GM13976 (cell line): Measurements from ENCODE around the gene HHATL.

Source experiments
- DNase-seq: peaks from one replicate; pipeline ENCODE4 v3.0.0; 2012; ENCODE audit warnings: low spot score
- in situ Hi-C: fragments of 300-500 bp; cut with MboI; formaldehyde crosslinking; loops from one replicate; pipeline ENCODE4 v1.12.0; 2022; ENCODE audit warnings: low sequenced_read_pairs, mixed read lengths, inconsistent platforms; ENCODE audit not compliant: unreplicated experiment
- TF ChIP-seq, protein P1 (sequence below): IDR thresholded peaks from 2 replicates; pipeline ENCODE4 v1.5.1; 2012; ENCODE audit warnings: borderline replicate concordance, mild to moderate bottlenecking; ENCODE audit not compliant: insufficient read depth; ENCODE audit errors: extremely low read depth, missing control alignments, control extremely low read depth

The HHATL gene

DNA sequence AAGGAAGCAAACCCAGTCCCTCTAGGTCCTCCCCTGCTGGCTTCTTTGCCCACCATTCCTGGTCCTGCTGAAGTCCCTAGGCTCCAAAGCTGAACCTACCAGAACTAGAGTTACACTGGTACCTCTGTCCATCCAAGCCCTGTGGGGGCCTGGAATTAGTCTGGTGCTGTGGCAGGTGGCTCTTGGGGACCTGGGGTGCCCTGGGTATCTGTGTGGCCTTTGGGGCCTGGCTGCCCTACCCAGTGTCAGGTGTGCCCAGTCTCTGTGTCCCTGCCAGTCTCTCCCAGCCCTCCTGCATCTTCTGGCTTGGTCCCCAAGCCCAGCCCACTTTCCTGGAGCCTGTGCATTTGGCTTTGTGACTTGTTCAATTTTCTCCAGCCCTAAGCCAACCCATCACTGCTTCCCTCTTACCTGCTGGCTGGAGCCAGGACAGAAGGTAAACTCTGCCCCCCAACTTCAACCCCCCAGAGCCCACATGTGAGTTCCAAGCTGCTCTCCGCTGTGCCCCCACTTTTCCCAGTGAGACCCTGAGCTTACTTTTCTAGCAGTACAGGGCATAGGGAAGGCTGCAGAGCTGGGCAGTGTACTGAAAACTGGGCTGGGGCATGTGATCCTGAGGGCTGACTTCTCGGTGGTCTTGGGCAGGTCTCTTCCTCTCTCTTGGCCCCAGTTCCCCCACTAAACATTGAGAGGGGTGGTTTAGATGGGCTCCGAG lies 28.3 kb upstream of the HHATL start:
- no peak for DNase-seq
- TF ChIP-seq, protein P1, sequence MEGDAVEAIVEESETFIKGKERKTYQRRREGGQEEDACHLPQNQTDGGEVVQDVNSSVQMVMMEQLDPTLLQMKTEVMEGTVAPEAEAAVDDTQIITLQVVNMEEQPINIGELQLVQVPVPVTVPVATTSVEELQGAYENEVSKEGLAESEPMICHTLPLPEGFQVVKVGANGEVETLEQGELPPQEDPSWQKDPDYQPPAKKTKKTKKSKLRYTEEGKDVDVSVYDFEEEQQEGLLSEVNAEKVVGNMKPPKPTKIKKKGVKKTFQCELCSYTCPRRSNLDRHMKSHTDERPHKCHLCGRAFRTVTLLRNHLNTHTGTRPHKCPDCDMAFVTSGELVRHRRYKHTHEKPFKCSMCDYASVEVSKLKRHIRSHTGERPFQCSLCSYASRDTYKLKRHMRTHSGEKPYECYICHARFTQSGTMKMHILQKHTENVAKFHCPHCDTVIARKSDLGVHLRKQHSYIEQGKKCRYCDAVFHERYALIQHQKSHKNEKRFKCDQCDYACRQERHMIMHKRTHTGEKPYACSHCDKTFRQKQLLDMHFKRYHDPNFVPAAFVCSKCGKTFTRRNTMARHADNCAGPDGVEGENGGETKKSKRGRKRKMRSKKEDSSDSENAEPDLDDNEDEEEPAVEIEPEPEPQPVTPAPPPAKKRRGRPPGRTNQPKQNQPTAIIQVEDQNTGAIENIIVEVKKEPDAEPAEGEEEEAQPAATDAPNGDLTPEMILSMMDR = no peak
- in situ Hi-C loops = no loop called here

DNA sequence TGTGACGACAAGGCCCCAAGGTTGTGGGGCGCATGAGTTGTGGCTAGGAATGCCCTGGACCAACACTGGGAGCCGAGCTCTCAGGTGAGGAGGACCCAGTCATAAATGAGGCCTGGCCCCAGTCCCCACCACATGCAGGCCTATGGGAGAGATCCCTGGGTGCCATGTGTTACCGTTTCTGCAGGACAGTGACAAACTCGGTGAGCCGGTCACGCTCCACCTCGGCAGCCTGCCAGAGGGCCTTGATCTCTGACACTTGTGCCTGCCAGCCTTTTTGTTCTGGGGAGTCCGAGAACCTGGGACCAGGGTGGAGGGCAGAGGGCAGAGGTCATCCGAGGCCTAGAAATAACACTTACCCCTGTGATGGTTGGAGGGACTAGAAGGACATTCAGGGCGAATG lies 27.7 kb upstream of the HHATL start:
- no peak for DNase-seq
- TF ChIP-seq, protein P1 = no peak
- in situ Hi-C loops = no loop called here

DNA sequence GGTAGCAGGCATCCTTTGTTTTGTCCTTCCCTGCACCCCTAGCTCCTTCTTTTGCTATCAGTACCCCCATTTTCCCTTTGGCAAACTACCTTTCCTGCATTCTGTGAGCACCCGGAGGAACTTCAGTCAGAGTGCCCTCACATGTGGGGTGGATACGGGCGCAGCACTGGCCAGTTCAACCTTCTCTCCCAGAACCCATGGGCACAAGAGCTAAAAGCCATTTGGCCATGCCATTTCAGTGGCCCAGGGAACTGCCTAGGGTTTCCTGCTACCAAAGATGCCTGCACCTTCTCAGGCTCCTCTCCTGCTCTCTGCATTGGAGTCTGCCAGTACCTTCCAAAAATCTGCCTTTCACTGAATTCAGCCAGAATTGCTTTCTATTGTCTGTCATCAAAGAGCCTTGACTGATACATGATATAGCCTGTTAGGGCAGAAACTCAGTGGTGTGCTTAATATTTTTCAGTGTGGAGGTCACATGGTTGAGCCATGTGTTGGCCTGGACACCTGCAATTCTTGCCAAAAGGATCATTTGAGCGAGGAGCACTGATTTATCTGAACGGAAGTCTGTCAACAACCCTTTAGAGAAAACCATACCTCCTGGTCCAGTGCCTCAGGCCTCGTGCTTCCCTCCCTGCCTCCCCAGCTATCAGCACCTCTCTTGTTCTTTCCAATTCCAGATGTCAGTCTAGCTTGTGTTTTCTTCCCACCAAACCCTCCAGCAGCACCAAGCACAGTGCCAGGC lies 27.0 kb upstream of the HHATL start:
- in situ Hi-C loops = no loop called here
- DNase-seq = no peak
- TF ChIP-seq, protein P1 = no peak

DNA sequence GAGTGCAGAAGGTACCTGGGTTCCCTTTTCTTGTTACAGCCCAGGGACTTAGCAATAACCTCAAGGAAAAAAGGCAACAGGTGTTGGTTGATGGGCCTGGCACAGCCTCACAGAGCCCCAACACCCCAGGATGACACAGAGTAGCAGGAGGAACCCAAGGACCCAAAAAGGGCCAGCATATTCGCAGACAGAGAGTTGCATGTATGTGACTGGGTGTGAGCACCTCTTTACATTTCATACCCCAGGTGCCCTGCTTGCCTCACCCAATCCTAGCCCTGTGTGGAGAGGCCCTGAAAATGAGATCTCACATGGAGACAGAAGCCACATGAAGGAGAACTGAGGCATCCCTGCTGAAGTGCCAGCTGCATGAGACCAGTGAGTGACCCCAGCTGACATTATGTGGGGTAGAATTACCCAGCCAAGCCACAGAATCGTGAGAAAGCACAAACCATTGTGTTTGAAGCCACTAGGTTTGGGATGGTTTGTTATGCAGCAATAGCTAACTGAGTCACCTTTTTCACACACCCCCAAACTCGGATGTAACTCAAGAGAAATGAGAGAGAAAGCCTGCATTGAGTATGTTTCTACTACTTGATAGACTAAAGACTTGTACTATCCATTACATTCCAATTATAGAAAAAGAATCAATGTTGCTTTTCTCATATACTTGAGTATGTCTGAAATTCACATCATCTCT lies 26.2 kb upstream of the HHATL start:
- in situ Hi-C loops = no loop called here
- TF ChIP-seq, protein P1 = no peak

DNA sequence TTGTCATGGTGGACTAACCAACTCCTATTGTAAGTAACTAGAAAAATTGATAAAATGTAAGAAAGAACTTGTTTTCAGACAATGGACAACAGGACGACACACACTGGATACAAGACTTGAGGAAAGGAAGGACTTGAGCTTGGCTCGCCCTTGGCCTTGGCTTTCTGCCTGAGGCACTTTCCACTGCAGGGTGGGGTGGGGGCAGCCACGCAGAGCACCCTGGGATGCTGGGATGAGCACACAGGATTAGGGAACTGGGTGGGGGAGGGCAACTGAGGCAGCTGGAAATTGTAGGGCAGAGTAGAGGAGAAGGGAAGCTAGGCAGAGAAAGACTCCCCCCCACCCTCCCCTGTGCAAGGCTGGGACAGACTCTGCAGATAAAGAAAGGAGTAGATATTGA lies 25.5 kb upstream of the HHATL start:
- DNase-seq = no peak
- in situ Hi-C loops = no loop called here
- TF ChIP-seq, protein P1 = no peak

More for the DNA sequence above, 26.2 kb upstream of the HHATL start:
- DNase-seq = no peak

DNA sequence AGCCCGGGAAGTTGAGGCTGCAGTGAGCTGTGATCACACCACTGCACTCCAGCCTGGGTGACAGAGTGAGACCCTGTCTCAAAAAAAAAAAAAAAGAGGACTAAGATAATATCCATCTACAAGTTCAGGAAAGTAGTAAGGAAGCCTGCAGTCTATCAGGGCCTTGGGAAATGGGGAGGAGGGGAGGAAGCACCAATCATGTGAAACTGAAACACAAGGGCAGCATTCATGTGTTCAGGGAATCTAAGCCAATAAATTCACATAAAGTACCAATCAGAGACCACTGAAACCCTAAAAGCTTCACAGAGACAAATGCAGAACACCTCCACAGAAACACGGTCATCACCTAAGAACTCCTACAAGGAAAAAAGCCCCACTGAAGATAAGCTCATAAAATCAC lies 22.9 kb upstream of the HHATL start:
- TF ChIP-seq, protein P1 = no peak
- in situ Hi-C loops = no loop called here
- no peak for DNase-seq
